ENCODE data around the gene ERI2.
"Not testable (repeated sequence)": the region's sequence is repeated elsewhere in the genome, so short reads cannot be mapped to it uniquely, and the experiment has no call there.

ERI2 gene

DNA sequence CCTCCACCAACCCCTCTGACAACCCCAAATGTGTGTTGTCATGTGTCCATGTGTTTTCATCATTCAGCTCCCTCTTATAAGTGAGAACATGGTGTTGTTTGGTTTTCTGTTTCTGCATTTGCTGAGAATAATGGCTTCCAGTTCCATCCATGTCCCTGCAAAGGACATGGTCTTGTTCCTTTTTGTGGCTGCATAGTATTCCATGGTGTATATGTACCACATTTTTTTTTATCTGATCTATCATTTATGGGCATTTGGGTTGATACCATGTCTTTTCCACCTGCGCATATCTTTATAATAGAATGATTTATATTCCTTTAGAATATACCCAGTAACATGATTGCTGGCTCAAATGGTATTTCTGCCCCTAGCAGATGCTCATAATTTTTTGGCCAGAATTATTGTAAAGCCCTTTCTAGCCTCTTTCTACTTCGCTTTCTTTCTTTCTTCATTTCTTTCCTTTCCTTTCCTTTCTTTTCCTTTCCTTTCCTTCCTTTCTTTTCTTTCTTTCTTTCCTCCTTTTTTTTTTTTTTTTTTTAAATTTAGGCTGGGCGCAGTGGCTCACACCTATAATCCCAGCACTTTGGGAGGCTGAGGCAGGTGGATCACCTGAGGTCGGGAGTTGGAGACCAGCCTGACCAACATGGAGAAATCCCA is 12.8 kb upstream of the ERI2 start:
- no peak for DNase-seq

DNA sequence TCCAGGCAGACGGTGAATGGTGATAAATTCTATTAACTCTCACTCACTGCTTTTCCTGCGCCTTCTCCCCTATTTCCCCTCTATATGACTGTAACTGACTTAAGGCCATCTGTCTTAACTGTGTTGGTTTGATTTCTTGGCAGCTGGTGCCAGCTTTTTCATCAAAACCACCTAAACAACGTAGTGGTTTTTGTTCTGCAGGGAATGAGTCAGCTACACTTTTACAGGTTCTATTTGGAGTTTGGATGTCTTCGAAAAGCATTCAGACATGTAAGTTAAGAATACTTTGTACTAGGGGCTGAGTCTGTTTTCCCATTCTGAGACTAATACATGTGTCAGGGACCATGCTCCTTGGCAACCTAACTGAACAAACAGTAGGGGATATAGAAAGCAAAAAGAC is 8.5 kb upstream of the ERI2 start:
- DNase-seq = no peak

DNA sequence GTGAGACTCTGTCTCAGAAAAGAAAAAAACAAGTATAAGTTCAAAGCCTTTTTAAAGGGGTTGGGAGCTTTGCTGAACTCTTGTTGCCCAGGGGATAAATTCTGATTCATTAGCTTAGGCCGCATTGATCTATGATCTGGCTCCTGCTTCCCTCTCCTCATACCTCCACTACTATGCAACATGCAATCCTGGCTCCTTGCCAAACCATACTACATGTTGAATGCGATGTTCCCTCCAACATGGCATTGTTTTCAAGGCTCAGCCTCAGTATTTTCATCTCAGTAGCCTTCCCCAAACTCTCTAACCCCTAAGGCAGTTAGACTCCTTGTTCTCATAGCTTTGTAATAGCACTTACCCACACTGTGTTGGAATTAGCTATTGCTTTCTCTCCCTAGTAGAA is 6.2 kb upstream of the ERI2 start:
- no peak for DNase-seq

DNA sequence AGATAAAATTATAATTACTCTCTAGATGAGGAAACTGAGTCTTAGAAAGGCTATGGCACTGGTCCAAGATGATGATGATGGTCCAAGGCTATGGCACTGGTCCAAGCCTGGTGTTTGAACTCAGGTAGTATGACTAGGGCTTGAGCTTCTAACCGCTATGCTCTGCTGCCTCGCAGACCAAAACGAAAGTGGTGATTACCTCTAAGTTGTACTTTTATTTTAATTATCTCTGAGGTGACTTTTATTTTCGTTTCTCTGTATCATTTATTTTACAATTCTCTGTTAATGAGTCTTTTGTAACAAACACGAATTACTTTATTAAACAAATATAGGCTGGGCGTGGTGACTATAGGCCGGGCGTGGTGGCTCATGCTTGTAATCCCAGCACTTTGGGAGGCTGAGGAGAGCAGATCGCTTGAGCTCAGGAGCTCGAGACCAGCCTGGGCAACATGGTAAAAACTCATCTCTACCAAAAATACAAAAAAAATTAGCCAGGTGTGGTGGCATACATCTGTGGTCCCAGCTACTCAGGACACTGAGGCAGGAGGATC is 5.7 kb upstream of the ERI2 start:
- DNase-seq = no peak

DNA sequence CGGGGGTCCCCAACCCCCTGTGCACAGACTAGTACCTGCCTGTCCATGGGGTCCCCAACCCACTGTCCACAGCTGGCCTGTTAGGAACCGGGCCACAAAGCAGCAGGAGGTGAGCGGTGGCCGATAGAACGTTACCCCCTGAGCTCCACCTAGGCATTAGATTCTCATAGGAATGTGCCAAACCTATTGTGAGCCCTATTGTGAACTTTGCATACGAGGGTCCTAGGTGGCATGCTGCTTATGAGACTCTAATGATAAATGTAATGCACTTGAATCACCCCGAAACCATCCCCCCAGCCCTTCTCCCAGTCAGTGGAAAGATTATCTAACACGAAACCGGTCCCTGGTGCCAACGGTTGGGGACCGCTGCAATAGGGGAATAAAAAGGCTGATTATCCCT is 1.6 kb upstream of the ERI2 start:
- DNase-seq = no peak

DNA sequence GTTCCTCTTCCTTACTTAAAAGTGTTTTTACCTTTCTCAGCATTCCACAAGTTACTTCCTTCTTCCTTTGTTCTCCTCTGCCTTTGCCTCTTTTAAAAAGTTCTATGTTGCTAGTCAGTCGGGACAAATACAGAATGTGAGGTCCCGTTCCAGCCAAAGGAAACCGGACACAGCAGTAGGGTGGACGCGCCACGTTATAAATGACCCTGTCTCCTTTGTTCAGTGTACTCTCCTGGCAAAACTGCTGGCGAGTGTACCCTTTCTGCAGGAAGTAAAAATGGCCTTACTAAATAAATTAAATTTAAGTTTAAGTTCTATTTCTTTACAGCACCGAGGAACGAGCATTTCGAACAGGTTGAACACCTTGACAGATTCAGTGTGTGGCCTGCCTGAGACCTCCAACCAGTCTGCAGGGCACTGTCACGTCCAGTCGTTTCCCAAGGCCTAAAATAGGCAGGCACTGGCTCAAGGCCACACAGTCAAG is 546 bp downstream of the ERI2 start:
- not testable (repeated sequence) for DNase-seq

DNA sequence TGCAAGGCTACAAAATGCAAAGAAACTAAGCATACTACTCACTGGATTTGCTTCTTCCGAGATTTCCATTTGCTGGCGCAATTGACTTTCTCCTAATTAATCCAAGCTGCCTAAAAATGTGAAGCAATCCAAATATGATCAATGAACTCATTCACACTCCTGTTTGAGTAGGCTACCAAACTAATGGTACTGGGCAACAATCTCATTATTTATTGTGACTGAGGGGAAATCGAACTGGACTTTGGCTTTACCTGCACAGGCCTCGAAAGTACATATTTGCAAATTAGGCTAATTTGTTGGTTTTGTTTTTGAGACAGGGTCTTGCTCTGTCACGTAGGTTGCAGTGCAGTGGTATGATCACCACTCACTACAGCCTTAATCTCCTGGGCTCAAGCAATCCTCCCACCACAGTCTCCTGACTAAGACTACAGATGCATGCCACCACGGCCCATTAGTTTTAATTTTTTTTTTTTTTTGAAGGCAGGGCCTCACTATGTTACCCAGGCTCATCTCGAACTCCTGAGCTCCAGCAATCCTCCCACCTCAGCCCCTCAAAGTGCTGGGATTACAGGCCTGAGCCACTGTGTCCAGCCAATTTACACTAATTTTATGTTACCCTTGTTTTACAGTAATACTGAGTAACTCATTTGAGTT is 2.6 kb downstream of the ERI2 start:
- DNase-seq = no peak

DNA sequence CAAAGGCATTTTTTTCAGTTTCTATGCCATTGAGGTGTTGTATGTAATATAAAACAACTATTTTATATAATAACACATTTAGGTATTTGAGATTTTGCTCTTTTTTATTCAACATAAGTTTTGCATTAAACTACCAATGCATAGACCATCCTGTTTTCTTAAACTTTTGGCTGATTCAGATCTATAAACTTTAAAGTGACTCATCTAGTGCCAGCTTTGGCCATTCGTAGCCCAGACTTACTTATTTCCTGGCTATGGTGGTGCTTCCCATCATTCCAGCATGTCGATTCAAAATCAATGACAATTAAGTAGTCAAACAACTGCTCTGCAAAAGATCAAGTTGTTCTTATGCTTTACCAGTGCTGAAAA is 3.1 kb downstream of the ERI2 start:
- no peak for DNase-seq

DNA sequence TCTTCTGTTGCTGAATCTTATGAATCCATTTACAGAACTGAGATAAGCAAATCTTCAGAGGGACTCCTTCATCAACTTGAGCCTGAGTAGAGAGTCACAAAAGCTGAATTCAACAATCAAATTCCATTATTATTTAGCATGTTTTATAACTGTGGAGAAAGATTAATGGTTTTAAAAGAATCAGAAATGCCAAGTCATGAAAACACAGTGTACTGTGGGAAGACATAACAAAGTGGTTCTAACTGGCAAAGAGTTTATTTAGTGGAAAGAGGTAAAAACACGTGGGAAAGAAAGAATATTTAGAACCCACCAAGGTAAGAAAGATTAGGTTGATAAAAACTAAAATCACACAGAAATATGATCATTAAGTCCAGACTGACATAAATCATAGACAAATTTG is 5.0 kb downstream of the ERI2 start:
- DNase-seq = no peak

DNA sequence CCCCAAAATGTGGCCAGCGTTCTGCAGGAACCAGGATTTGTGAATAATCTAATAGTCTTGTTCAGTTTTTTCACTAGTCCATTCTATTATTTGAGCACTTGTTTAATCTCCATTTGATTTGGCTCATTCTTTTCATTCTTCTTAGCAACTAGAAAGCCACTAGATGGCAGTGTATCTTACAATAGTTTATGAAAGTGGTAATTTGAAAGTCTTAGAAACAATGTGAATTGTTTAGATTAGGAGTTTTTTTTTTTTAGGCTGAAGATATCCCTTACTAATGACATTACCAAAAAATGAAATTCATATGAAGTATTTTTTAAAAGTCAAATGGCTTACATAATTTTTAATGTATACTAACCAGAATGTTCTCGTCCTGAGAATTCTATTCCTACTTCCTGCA is 6.7 kb downstream of the ERI2 start:
- DNase-seq = no peak

DNA sequence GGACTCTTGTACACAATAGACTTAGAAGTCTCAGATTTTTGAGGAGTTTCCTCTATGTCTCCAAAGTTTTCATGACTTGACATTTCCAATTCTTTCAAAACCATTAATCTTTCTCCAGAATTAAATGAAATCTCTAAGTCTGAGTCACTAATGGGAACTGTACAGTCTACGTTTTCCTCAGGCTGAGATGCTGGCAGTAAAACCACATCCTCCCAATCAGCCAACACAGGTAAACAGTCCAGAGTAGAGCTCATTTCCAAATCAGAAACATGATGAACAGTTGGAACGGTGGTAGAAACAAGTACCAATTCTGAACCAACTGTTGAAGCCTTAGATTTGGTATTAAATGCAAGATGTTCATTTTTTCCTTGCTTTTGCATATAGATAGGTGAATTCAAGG is 7.9 kb downstream of the ERI2 start:
- no peak for DNase-seq

DNA sequence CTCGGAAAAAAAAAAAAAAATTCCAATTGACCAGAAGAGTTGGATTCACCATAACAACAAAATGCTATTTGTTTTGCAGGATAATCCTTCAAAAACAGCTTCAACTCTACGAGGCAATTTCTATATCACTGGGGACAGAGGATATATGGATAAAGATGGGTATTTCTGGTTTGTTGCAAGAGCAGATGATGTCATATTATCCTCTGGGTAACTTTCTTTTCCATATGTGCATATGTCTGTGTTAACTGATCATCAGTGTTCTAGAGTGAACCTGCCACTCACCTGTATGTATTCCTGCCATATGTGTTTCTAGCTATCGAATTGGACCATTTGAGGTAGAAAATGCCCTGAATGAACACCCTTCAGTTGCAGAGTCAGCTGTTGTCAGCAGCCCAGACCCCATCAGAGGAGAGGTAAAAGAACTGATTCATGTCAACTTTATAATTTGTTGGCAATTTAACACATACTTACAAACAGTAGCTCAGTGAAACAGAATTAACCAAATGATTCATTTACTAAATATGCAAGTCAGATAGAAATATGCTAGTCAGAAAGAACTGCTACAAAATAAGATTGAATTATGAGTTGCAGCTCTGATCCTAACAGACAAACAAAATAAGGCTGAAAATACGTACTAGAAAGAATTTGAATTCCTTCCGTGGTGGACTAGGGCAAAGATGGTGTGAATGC is 14.2 kb downstream of the ERI2 start:
- no peak for DNase-seq

DNA sequence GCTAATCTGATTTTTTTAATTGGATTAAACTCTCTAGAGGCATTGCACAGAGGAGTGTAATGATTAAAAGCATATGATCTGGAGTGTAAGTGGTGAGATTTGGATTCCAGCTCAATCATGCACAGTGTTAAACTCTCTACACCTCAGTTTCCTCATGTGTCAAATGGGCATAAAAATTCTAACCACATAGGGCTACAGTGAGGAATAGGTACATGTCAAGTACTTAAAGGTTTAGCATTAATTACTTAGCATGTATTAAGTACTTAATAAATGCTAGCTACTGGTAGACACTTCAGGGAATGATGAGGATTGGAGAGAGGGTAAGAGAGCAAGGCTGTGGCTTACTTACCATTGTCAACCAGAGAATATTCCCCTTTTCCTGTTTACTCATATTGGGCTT is 17.1 kb downstream of the ERI2 start:
- no peak for DNase-seq

DNA sequence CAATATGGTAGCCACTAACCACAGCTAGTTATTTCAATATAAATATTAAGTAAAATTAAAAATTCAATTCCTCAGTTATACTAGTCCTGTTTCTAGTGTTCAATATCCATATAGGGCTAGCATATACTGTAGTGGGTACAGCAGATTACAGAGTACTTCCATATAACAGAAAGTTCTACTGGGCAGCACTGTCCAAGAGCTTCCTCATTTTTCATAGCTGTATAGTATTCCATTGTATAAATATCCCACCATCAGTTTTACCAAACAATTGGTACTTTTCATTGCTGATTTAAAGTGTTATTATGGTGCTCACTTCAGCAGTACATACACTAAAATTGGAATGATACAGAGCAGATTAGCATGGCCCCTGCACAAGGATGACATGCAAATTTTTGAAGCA is 22.1 kb downstream of the ERI2 start:
- no peak for DNase-seq

DNA sequence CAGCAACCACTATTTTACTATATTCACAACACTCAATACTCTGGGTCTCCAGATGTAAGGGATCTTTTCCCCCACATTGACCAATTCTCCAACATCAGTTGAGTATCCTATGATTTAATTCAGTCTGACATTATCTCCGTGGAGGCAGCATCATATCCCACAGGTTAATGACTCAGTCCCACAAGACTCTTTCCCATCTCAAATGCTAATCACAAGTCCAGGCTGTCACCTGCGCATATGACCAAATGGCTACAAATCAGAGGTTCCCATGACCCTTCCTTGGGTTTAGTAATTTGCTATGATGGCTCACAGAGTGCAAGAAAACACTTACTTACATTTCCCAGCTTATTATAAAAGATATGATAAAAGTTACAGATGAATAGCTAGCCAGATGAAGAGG is 23.8 kb downstream of the ERI2 start:
- no peak for DNase-seq

DNA sequence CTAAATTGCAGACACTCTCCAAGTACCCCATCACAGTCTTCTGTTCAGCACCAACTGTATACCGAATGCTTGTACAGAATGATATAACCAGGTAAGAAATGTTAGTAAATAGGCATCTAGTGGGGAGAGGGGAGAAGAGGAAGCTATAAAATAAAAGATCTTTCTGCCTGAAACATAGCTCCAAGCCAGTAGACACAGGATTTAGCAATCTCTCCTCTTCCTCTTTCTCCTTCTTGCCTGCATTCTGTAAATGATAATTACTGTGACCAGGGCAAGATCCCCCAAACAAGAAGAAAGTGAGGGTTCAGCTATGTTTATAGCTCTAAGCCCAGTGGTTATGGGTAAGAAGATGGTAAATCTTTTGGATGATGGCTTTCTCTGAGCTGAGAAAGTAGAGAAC is 24.6 kb downstream of the ERI2 start:
- no peak for DNase-seq

DNA sequence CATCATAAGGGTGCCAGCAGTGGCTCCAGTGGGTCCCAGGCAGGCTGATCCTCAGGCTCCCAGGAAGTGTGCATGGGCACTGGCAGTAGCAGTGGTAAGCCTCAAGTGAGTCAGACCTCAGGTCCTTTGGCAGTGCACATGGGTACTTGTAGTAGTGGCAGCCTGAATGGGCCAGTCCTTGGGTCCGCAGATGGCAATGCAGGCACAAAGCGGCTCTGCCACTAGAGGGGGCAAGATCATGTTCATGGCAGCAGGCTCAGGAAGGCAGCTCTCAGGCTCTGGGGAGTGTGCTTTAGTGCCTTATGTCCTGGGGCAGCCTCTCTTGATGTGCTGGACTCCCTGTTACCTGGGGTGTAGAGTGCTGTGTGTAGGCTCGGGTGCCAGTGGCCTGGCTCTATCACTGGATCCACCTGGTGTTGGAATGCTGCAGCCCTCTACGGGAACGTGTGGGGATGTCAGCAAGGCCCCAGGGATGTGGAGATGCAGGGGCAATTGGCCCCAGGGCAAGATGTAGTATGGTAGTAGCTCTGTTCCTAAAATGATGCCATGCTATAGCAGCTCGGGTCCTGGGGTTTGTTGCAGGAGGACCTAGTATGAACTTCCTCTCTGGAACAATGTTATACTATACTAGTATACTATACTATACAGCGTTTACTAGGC is 31.4 kb downstream of the ERI2 start:
- DNase-seq = peak in 3 of 4 experiments; percentile 3 to 20 (median 17)

DNA sequence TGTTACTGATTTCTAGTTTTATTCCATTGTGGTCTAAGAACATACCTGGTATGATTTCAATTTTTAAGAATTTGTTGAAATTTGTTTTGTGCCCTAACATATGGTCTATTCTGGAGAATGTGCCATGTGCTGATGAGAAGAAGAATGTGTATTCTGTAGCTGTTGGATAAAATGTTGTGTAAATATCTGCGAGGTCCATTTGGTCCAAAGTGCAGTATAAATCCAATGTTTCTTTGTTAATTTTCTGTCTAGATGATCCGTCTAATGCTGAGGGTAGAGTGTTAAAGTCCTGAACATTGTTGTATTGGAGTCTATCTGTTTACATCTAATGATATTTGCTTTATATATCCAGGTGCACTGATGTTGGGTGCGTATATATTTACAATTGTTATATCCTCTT is 32.6 kb downstream of the ERI2 start:
- DNase-seq = no peak

DNA sequence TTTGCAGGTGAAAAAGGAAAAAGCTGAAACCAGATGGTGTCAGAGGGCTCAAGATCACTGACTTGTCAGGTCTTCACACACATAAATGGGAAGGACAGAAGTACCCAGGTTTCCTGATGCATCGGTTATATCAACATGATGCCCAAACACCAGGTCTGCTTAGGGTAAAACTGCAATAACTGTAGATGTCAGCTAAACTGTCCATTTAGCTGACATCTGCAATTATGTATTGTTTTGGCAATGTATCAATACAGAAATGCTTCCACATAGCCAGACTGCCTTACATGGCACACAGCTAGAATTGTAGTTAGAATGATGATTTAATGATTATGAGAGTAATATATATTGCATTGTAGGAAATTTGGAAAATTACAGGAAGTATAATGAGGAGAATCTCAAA is 37.5 kb downstream of the ERI2 start:
- DNase-seq = no peak

DNA sequence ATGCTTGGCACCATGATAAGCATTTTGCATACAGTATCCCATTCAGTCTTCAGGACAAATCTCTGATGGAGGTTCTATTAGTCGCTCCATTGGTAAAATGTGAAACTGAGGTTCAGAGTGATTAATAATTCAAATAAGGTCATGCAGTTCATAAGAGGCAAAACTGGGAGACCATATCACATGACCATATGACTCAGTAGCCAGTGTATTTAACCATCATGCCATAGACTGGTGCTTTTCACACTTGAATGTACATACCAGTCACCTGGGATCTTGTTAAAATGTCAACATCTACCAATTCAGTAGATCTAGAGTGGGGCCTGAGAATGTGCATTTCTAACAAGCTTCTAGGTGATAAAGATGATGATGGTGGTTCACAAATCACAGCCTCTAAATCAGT is 38.2 kb downstream of the ERI2 start:
- DNase-seq = no peak

DNA sequence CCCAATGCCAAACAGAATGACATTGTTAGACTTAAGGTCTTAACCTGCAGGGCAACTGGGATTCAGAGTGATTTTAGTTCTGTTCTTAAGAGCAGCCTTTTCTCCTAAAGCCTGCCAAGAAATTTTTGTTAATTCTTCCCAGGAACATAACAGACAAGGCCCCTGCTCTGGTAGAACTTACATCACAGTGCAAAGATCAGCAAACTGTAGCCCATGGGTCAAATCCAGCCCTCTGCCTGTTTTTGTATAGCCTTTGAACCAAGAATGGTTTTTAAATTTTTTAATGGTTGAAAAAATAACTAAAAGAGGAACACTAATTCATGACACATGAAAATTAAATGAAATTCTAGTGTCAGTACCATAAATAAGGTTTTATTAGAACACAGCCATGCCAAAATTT is 38.7 kb downstream of the ERI2 start:
- DNase-seq = no peak

DNA sequence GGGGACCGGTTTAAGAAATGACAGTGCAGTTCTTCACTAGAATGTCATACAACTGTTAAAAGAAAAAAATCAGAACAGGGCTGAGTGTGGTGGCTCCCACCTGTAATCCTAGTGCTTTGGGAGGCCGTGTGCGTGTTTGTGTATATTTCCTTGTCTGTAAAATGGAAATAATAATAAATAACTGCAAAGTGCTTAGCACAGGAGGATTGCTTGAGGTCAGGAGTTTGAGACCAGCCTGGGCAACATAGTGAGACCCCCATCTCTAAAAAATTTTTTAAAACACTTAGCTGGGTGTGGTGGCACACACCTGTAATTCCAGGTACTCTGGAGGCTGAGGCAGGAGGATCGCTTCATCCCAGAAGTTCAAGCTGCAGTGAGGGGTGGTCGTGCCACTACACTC is 40.0 kb downstream of the ERI2 start:
- DNase-seq = no peak

DNA sequence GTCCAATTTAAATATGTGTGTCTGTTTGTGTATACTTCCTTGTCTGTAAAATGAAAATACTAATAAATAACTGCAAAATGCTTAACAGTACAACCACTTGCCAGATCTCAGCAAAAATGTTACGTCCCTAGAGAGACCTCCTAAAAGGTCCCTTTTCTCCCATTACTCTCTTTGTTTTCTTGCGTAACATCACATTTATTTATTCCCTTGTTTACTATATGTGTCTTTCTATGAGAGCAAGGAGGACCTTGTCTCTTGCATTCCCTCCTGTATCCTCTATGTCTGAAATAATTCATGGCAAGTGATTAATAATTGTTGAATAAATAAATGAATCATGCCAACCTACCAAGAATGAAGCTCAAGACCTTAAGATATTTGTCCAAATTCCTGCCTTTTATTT is 40.5 kb downstream of the ERI2 start:
- no peak for DNase-seq

DNA sequence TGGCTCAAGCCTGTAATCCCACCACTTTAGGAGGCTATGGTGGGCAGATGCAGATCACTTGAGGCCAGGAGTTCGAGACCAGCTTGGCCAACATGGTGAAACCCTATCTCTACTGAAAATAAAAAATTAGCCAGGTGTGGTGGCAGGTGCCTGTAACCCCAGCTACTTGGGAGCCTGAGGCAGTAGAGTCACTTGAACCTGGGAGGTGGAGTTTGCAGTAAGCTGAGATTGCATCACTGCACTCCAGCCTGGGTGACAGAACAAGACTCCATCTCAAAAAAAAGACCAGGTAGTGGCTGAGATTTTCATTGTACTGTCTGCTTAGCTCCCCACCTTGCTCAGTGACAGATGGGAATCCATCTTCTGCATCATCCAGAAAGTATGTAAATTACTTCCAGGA is 41.8 kb downstream of the ERI2 start:
- not testable (repeated sequence) for DNase-seq

All from activated CD4-positive, CD25-positive, alpha-beta regulatory T cell (primary cell).